HG02885 (cell line): ENCODE results near the gene TMEM43.

Experiments used
- ATAC-seq: cut with Tn5 transposase; IDR thresholded peaks from one replicate; pipeline ENCODE4 v1.9.1; 2021; ENCODE audit warnings: mild to moderate bottlenecking; ENCODE audit not compliant: unreplicated experiment, poor library complexity

TMEM43 gene

DNA sequence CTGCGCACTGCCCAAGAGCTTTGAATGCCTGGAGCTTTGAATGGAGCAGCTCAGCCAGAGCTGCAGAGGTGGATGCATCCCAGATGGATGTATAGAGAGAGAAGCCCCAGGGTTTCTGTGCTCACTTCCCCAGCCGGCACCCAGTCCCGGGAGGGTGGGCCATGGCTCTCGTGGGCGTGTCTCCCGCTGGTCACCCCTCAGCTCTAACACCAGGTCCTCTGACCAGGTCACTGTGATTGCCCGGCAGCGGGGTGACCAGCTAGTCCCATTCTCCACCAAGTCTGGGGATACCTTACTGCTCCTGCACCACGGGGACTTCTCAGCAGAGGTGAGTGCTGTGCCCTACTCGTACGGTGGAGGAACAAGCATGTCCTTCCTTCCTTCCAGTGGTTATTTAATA lies 10.7 kb downstream of the TMEM43 start:
- no peak for ATAC-seq

DNA sequence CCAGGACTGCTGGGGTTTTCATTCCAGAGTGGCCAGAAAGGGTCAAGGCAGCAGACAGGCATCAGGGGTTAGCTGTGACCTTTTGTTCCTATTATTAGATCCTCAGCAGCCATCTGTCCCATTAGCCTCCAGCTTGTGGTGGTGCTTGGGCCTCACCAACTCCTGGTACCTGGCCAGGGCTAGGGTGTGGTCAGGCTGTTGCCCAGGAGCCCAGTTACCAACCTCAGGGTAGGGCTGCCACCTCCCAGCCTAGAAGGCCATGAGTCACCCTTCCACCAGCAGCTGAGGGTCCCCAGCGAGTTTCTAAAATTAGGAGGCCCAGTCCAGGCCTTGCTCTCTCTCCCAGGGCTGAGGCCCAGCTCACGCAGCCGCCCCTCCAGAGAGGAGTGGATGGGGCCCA lies 12.2 kb downstream of the TMEM43 start:
- ATAC-seq, result no peak

DNA sequence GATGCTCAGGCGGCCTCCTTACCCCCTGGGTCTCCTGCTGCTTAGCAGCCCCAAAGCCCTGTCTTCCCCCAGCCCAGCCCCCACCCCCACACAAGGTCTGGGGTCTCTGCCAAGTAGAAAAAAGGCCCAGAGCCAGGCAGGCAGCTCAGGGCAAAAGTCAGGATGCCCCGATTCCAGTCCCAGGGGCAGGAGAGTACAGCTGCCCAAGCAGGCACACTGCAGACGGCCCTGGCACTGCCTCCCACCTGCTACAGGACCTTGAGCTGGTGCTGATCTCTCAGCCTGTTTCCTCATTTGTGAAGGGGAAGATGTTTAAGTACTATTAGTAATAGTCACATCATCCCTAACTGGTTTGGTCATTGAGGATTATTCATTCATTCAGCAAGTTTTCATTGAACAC lies 12.6 kb downstream of the TMEM43 start:
- ATAC-seq, result no peak

GRCh38 chr3:14138109-14138877 lies 13.4 kb downstream of the TMEM43 start:
- ATAC-seq, result no peak

DNA sequence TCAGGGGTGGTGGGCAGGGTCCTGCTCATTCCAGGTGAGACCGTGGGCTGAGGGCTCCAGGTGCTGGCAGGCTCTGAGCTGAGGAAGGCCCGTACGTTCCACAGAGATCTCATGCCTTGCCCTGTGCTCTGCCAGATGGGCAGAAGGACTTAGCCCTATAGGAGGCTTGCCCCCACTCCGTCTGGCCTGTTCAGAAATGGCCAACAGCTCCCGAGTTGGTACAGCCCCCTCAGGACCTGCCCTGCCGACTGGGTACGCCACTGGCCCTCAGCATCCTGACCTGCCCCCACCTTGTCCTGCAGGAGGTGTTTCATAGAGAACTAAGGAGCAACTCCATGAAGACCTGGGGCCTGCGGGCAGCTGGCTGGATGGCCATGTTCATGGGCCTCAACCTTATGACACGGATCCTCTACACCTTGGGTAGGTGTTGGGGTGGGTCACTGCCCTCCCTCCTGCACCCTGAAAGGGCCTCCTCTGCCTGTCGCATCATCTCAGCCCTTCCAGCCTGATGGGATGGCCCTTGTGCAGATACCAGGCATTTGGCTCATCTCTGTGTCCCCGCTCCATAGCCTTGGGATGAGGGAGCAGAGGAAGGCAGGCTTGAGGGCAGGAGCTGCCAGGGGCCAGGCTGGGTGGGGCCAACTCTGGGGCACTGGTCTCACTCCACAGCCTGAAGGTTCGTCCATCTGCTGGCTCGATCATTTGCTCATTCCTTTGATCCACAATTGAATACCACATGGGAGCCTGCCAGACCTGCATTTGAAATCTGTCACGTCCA lies 14.2 kb downstream of the TMEM43 start:
- no peak for ATAC-seq

GRCh38 chr3:14139771-14140170 lies 14.9 kb downstream of the TMEM43 start:
- no peak for ATAC-seq

DNA sequence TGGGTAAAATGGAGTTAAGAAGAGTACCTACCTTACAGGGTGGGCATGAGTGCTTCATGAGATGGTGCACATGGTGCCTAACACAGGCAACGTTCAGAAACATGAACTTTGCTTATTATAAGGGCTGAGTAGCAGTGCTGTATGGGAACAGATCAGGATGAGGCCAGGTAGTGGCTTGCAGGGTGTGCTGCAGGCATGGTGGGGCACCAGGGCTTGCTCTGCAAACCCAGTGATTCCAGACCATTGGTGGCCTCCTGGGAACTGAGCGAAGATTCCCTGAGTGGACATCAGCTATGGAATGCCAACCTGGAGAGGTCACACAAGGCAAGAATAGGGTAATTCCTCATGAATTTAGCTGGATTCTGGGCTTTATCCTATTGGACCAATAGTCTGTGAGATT lies 15.8 kb downstream of the TMEM43 start:
- no peak for ATAC-seq

- no peak for ATAC-seq
These were observed 16.3 kb downstream of the TMEM43 start for GRCh38 chr3:14141144-14141543.

GRCh38 chr3:14141602-14142341 lies 16.9 kb downstream of the TMEM43 start:
- ATAC-seq, result no peak

GRCh38 chr3:14142567-14143270 lies 17.9 kb downstream of the TMEM43 start:
- ATAC-seq, result no peak

GRCh38 chr3:14143271-14144225 lies 18.7 kb downstream of the TMEM43 start:
- ATAC-seq, result no peak

DNA sequence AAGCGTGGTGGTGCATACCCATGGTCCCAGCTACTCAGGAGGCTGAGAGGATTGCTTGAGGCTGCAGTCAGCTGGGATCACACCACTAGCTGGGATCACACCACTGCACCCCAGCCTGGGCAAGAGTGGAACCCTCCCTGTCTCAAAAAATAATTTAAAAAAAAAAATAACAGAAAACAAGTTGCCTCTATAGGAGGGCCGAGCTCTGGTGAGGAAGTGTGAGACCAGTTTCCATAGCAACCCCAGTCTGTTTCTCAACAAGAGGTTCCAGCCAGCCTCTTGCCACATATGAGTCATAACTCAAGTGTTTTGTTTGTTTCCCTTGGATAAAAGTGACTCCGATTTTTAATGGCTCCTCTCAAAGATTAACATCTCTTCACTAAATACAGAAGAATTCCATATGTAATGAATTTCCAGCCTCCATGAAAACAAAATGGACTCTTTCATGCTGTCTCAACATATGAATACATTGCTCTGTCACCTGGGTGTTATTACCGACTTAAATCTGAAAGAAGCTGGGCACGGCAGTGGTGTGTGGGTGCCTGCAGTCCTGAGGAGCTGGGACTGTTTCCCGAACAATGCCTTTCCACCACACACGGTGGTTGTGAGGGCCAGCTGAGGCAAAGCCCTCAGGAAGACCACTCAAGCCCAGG lies 19.7 kb downstream of the TMEM43 start:
- peak; percentile 98 for ATAC-seq

- ATAC-seq, result no peak
These were observed 20.4 kb downstream of the TMEM43 start for GRCh38 chr3:14145236-14145635.

GRCh38 chr3:14145670-14146380 lies 21.0 kb downstream of the TMEM43 start:
- ATAC-seq, result no peak

DNA sequence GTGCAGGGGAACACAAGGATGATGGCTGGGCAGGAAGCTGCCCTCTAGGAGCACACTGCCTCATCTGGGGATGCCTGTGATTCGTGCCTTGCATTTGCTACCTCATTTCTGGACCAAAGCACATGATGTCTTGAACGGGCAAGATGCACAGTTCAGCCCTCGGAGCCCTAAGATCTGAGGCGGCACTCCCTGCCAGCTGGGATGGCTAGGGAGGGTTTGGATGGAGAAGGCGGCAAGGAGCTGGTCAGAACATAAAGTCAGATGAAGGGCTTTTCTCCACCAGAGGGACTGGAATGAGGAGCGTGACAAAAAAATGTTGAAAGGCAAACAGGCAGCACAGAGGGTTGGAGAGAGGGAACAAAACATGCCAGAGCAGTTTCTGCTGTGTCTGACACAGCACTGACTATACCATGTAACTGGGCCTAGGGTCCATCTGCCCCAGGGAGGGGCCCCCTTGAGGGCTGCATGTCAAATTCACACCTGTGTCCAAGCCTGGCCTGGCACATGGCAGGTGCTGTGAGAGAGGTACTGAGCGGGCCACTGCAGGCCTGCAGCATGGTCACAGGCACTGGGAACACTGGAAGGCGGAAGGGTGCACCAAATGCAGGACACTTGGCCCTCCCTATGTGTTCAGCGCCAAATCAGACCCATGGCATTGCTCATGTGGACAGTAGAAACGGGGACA lies 21.7 kb downstream of the TMEM43 start:
- no peak for ATAC-seq

- ATAC-seq, result no peak
These were observed 22.2 kb downstream of the TMEM43 start for GRCh38 chr3:14147066-14147435.

DNA sequence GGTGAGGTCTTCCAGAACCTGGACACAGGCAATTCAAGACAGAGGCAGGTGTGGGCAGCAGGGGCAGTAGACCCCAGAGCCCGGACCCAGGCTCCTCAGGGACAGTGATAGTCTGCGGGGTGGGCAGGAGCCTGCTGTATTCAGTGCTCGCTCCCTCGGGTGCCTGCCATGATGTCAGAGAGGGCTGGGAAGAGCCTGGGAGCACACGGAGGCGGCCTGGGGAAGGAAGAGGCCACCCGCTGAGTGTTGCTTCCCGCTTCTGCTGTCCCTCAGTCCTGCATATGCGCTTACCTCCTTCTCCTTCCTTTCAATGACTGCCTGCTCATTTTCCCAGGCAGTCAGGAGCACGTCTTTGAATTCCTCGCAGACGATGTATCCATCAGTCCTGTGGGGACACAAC lies 22.8 kb downstream of the TMEM43 start:
- no peak for ATAC-seq
